Body of pancreas (tissue), 4 donors: Measurements from ENCODE around the gene NFIA.

ENCODE experiments used
- POLR2A ChIP-seq, 3 donors: fragments of 450-650 bp; IDR thresholded peaks; one replicate each; pipeline ENCODE4 v1.6.1; 2016; ENCODE audit warnings: antibody characterized with exemption in 3 of 3, mild to moderate bottlenecking in 2 of 3
- TF ChIP-seq, protein P1 (sequence below), 7 experiments: fragments of 450-650 bp in 4 of 7; fragments of 200-600 bp in 3 of 7; sonication (generic) in 3 of 7; IDR thresholded peaks; one replicate each; pipeline ENCODE4 v1.5.1; 2016 to 2019; ENCODE audit warnings: antibody characterized with exemption in 7 of 7

DNA sequence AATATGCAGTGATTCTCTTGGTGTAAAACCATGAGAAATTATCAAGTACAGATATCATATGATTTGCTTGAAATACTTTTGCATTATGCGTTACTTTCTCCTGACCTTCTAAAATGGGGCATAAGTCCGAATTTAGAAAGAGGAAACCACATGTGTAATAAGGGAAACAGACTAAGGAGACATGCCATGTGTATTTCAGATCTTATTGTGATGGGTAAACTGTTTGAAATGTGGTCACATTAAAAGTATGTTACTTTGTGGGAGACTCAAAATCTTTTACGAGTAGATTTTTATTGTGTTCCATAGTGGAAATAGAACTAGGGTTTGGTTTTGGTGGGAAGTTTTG, 173.0 kb downstream of the NFIA start:
- TF ChIP-seq, protein P1, sequence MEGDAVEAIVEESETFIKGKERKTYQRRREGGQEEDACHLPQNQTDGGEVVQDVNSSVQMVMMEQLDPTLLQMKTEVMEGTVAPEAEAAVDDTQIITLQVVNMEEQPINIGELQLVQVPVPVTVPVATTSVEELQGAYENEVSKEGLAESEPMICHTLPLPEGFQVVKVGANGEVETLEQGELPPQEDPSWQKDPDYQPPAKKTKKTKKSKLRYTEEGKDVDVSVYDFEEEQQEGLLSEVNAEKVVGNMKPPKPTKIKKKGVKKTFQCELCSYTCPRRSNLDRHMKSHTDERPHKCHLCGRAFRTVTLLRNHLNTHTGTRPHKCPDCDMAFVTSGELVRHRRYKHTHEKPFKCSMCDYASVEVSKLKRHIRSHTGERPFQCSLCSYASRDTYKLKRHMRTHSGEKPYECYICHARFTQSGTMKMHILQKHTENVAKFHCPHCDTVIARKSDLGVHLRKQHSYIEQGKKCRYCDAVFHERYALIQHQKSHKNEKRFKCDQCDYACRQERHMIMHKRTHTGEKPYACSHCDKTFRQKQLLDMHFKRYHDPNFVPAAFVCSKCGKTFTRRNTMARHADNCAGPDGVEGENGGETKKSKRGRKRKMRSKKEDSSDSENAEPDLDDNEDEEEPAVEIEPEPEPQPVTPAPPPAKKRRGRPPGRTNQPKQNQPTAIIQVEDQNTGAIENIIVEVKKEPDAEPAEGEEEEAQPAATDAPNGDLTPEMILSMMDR (IDR thresholded peaks at IDR 0.05), result no peak
- TF ChIP-seq POLR2A (IDR thresholded peaks at IDR 0.05), result no peak
